Renal pelvis (tissue), 4 donors: ENCODE results near the gene ARRDC3. TPM values are rescaled to one million over a fixed set of nuclear protein-coding genes. Genes with fewer than 3 reads are reported as not detected.
"Not testable (repeated sequence)": the region's sequence is repeated elsewhere in the genome, so short reads cannot be mapped to it uniquely, and the experiment has no call there.

Experiments used
- DNase-seq: peaks from one replicate; pipeline ENCODE4 v3.0.0-alpha.2; 2013
- polyA plus RNA-seq, 3 donors: library from polyadenylated mRNA; unstranded; fragments of 120-200 nt; gene quantifications; one replicate each; pipeline ENCODE4 v1.2.1, GENCODE V29; 2013; ENCODE audit not compliant: insufficient read length in 3 of 3

ARRDC3 gene
- polyA plus RNA-seq, 3 donors = 115 to 146 (median 140) TPM

DNA sequence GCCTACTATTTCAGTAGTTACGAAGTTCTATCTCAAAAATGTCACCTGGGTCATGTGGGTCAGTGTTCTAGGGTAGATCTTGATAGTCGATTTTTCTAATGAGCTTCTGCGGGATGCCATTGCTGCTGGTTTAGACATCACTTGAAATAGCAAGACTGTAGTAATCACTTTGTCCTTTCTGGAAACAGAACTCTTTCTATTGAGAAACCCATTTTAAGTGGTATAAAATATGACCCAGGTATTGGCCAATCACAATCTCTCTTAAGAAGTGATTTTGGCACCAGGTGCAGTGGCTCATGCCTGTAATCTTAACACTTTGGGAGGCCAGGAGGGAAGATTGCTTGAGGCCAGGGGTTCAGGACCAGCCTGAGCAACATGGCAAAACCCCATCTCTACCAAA is 17.6 kb downstream of the ARRDC3 start:
- no peak for DNase-seq

- DNase-seq = no peak
These were observed 20.2 kb downstream of the ARRDC3 start for GRCh38 chr5:91362935-91363334.

GRCh38 chr5:91361790-91362189 is 21.3 kb downstream of the ARRDC3 start:
- DNase-seq = no peak

DNA sequence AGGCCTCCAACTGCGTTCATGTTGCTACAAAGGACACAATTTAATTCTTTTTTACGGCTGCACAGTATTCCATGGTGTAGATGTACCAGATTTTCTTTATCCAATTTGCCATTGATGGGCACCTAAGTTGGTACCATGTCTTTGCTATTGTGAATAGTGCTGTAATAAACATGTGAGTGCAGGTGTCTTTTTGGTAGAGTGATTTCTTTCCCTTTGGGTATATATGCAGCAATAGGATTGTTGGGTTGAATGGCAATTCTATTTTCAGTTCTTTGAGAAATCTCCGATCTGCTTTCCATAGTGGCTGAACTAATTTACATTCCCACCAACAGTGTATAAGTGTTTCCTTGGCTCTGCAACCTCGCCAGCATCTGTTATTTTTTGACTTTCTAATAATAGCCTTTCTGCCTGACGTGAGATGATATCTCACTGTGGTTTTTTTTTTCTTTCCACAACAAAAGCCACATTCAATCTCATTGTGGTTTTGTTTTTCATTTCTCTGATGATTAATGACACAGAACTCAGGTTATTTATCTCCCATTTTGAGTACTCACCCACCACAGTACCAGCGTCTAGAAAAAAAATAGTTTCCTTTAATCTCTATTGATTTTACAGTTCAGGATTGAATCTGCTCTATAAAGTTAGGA is 21.9 kb downstream of the ARRDC3 start:
- DNase-seq = no peak

DNA sequence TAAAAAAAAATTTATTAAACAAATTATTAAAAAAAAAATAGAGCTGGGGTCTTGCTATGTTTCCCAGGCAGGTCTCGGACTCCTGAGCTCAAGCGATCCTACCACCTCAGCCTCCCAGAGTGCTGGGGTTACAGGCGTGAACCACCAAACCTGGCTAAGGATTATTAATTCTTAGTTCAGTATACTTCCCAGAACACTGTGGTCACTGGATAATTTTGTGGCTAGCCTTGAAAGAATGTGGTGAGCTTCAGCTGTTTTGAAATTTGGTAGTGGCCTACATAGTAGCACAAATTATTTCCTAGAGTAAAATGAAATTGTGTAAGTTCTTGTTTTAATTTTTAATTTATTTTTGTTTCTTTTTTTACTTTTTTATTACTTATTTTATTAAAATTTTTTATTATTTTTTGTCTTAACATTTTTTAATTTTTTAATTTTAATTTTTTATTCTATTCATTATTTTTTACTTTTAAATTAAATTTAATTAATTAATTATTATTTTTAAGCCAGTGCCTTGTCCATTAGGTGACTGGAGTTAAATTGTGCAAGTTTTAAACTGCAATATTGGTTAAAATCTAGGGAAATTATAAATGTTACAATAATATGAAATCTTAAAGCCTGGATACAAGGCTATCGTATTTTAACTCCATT is 23.0 kb downstream of the ARRDC3 start:
- no peak for DNase-seq

- no peak for DNase-seq
These were observed 25.3 kb downstream of the ARRDC3 start for GRCh38 chr5:91357806-91358205.

- peak; percentile 19 for DNase-seq
These were observed 26.0 kb downstream of the ARRDC3 start for GRCh38 chr5:91357012-91357634.

DNA sequence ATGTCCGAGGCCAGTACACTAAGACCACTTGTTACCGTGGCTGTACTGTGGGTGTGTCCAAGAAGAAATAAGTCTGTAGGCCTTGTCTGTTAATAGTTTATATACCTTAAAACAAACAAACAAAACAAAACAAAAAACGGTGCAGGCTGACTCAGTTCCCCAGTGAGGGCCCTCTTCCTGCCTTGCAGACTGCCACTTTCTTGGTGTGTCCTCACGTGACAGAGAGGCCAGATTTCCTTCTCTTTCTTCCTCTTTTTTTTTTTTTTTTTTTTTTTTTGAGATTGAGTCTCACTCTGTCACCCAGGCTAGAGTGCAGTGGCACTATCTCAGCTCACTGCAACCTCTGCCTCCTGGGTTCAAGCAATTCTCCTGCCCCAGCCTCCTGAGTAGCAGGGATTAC is 28.2 kb downstream of the ARRDC3 start:
- DNase-seq = not testable (repeated sequence)

DNA sequence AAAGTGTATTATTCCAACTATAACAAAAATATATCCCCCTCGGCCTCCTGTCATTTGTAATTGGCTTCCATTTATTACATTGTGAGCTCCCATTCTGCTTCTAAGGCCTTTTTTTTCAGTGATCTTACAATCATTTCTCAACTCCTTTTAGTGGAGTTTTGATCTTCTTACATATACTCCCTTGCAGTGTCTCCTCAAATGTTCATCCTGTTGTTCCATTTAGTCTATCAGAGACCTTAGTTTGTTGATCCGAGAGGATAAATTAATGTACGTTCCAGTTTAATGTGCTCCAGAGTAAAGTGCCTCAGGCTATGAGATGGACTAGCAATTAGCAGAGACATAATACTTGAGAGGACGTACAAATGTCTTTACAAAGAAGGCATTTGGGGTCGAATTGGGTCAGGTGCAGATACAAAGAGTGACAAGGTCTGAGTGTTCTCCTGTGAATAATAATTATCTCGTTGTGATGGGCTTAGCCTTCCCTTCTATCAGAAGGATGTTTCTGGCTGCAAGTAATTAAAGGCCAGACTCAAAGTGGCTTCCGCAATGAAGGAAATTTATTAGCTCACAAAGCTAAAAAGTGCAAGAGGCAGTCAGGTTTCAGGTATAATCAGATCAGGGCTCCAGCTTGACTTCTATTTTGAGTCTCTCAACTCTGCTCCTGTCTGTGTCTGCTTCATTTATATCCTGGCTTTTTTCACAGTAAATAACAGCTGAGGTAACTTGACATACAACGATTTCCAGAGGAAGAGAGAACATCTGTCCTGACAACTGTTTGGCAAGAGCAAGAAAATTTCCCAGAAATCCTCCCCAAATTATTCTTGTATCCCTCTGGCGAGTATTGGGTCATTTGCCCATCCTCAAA is 30.1 kb downstream of the ARRDC3 start:
- no peak for DNase-seq

DNA sequence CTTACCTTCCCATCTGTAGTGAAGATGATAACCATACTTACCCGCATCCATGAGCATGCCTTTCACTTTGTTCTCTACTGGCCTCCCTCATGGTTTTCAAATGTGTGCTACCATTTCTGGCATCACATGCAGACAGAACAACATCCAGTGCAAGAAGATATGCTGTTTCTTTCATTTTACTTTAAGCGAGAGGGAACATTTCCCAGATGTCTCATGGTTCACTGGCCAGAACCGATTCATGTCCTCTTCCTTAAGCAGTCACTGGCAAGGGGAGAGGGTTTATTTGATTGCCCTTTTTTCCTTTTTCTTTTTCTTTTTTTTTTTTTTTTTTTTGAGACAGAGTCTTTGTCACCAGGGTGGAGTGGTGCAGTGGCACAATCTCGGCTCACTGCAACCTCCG is 37.7 kb downstream of the ARRDC3 start:
- DNase-seq = peak; percentile 28

DNA sequence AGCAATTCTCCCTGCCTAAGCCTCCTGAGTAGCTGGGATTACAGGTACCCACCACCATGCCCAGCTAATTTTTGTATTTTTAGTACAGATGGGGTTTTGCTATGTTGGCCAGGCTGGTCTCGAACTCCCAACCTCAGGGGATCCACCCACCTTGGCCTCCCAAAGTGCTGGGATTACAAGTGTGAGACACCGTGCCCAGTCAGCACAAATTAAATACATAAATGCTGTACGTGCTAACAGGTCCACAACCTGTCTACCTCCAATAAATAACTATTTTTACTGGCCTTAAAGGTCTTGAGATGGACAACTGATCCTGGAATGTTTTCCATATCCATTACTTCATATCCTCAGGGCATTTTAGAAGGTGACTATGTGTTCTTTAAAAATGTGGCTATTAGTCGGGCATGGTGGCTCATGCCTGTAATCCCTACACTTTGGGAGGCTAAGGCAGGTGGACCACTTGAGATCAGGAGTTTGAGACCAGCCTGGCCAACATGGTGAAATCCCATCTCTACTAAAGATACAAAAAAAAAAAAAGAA is 38.4 kb downstream of the ARRDC3 start:
- not testable (repeated sequence) for DNase-seq

DNA sequence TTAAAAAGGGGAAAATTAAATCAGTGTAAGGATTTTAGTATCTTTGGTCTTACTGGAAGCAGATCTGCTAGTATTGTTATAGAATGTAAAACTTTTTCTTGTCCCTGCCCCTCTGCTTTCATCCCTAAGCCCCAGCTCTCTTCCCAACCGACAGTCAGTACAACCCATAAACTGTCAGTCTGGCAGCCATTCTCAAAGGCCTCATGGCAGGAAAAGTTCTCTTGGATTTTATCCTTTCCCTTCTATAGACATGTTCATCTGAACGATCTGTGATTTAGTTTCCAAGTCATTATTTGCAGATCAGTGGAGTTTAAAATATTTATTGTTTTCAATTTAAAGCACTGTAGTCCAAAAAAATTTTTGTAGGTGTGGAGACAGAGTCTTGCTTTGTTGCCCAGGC is 39.2 kb downstream of the ARRDC3 start:
- no peak for DNase-seq

DNA sequence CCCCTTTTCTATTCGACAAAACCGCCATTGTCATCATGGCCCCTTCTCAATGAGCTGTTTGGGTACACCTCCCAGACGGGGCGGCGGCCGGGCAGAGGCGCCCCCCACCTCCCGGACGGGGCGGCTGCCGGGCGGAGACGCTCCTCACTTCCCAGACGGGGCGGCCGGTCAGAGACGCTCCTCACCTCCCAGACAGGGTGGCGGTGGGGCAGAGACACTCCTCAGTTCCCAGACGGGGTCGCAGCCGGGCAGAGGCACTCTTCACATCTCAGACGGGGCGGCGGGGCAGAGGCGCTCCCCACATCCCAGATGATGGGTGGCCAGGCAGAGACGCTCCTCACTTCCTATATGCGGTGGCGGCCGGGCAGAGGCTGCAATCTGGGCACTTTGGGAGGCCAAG is 40.2 kb downstream of the ARRDC3 start:
- not testable (repeated sequence) for DNase-seq

DNA sequence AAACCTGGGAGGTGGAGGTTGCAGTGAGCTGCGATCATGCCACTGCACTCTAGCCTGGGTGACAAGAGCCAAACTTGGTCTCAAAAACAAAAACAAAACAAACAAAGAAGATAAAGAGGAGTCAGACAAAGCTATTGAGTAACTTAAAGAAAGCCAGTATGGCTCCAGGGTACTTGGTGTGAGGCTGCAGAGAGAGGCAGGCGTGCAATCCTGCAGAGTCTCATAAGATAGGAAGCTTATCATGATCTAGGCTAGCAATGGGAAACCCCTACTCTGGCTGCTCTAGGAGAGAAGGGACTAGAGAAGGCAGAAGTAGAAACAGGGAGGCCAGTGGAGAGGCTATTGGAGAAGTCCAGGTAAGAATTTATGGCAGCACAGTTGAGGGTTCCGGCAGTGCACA is 42.0 kb downstream of the ARRDC3 start:
- DNase-seq = no peak

DNA sequence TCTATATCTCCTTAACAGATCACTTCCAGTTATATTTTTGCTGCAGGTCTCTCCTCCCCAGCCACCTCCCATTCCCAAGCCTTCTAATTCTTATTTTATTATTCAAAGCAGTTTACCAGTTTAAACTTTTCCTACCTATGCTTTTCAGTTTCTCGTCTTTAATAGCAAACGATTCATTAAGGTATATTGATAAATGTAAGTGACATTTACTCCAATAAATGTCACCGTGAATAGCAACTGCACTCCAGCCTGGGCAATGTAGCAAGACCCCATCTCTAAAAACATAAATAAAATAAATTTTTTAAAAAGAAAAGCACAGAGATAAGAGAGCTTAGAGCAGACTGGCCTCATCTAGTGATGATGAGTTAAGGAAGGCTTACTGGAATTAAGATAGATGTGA is 42.6 kb downstream of the ARRDC3 start:
- no peak for DNase-seq

DNA sequence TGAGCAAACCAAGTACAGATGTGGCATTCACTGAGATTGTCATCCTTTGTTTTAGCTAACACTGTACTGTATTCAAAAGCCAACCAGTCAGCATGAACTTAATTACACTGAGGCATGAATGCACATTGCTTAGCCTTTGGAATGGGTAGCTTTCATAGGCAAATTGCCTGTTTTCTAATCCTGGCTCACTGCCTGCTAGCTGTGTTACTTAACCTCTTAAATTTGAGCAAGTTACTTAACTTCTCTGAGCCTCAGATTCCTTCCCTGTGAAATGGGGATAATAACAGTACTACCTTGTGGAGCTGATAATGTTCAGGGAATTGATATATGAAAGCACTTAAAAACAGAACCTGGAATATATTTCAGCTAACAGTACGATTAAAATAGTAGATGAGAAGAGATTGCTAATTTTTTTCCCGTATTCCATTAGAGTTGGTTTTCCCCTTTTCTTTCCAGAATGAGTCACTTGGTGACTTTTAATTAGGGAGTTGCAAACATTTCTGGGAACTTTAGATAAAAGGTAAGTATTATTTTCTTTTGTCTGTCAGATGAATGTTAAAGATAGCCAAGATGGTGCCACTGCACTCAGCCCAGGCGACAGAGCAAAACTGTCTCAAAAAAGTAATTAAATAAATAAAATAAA is 43.9 kb downstream of the ARRDC3 start:
- DNase-seq = no peak

DNA sequence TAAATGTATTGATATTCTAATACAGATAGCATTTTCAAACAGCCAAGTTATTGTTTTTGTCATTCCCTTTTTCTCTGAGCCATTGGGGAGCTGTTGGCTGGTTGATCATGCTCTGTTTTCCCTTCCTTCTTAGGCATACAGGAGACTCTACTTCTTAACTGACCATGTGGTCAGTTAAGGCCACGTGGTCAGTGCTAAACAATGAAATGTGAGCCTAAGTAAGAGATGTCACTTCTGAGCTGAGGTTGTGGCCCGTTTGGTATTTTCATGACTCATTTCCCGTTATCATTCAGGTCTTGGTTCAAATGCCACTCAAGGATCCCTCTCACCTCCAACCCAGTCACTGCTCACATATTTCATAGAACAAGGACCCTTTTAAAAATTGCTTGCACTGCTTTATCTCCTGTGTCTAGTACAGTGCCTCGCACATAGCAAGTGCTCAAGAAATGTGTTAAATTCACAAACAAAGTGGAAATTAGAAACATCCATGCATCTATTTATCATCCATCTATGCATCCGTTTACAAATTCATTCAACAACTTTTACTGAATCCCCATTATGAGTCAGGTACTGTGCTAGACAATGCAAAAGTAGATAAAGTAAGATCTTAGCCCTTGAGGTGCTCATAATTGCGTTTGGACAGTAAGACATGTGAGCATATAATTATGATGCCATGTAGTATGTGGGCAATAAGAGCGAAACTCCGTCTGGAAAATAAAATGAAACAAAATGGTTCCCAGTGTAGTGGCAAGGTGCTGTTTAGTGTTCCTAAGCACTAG is 50.7 kb downstream of the ARRDC3 start:
- DNase-seq = no peak

DNA sequence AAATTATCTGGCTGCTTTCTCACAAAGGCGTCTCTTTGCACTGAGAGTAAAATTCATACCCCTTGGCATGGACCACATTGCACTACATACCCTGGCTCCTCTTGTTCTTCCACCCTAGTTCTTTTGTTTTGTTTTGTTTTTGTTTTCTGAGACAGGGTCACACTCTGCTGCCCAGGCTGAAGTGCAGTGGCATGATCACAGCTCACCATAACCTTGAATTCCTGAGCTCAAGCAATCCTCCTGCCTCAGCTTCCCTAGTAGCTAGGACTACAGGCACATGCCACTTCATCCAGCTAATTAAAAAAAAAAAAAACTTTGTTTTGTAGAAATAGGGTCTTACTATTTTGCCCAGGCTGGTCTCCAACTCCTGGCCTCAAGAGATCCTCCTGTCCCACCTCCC is 51.4 kb downstream of the ARRDC3 start:
- DNase-seq = no peak

GRCh38 chr5:91329283-91329682 is 53.8 kb downstream of the ARRDC3 start:
- no peak for DNase-seq

DNA sequence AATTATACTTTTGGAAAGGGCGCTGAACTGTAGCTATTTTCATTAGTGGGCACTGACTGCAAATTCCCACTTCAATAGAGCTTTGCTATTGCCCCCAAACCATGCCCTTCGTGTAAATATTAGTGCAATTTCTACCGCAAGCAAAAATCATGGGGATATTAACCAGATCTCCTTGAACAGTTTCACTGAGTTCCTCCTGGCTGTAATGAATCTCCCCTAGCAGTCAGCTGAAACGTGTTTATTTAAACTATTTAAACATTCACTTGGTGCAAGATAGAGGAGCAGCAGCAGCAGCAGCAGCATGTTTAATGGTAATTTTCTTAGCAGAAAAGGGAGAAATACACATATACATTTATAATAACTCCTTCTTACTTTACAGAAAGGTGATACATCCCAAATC is 54.4 kb downstream of the ARRDC3 start:
- peak; percentile 11 for DNase-seq

DNA sequence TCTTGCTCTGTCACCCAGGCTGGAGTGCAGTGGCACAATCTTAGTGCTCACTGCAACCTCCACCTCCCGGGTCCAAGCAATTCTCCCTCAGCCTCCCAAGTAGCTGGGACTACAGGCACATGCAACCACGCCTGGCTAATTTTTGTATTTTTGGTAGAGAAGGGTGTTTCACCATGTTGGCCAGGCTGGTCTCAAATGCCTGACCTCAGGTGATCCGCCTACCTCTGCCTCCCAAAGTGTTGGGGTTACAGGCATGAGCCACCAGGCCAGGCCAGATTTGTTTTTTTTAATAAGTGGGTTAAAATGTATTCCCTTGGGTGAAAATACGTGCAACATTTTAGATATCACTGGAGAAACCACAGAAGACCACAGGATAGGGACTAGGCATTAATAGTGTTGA is 60.1 kb downstream of the ARRDC3 start:
- DNase-seq = not testable (repeated sequence)
